Effector memory CD4-positive, alpha-beta T cell (primary cell): ENCODE measurements around the gene PTPRD.

Experiments used
- DNase-seq, 3 donors: peaks; one replicate each; pipeline ENCODE4 v3.0.0-alpha.2; 2020
- H3K27ac ChIP-seq: 2 replicates; pipeline ENCODE4 v1.7.0; 2013; ENCODE audit warnings: mild to moderate bottlenecking, low read length, moderate library complexity; ENCODE audit not compliant: insufficient read depth, poor library complexity, severe bottlenecking
- H3K27me3 ChIP-seq: replicated peaks from 2 replicates; pipeline ENCODE4 v1.7.0; 2013; ENCODE audit warnings: mild to moderate bottlenecking, low read length; ENCODE audit not compliant: insufficient read depth, control insufficient read depth, poor library complexity, severe bottlenecking
- H3K36me3 ChIP-seq: 2 replicates; pipeline ENCODE4 v1.7.0; 2013; ENCODE audit warnings: mild to moderate bottlenecking, low read length, moderate library complexity; ENCODE audit not compliant: control insufficient read depth, insufficient read depth
- H3K4me1 ChIP-seq: 2 replicates; pipeline ENCODE4 v1.7.0; 2013; ENCODE audit warnings: low read length, mild to moderate bottlenecking; ENCODE audit not compliant: control insufficient read depth, insufficient read depth, poor library complexity, severe bottlenecking
- H3K4me3 ChIP-seq: 2 replicates; pipeline ENCODE4 v1.7.0; 2013; ENCODE audit warnings: low read length, low read depth, mild to moderate bottlenecking; ENCODE audit not compliant: insufficient read depth, poor library complexity, severe bottlenecking
- H3K9me3 ChIP-seq: 2 replicates; pipeline ENCODE4 v1.7.0; 2013; ENCODE audit warnings: mild to moderate bottlenecking, low read length, moderate library complexity; ENCODE audit not compliant: control insufficient read depth

The PTPRD gene

DNA sequence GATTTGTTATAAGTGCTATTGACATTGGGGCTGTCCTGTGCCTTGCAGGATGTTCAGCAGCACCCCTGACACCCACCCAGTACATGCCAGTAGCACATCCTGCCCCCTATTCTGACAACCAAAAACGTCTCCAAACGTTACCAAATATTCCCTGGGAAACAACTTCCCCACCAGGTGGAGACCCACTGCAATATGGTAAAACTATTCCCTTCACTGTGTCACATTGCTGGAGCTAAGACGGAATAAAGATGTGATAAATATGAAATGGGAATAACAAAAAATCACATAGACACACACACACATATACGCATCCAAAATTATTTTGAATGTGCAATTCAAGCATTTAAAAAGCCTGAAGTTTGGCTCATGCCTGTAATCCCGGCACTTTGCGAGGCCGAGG is 1939.0 kb downstream of the PTPRD start:
- H3K36me3 ChIP-seq, result no peaks in the 10 kb centered on the region

DNA sequence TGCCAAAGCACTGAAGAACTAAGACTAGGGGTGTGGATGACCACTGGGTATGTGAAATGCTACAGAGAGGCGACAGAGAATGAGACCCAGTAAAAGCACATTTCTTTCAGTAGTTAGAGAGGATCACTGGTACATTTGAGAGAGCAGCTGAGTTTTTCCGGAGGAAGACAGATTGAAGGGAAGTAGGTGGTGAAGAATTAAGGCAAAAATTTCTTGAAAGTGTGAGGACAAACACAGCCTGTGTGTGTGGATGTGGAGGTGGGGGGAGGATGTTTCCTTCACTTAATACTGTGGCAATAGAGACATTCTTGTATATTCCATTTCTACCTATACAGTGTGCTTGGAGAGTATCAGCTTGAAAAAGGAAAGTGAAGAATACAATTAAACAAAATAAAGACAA is 1942.1 kb downstream of the PTPRD start:
- Histone ChIP-seq H3K27ac (no peak overlapping the region), H3K9me3 (no peaks in the 10 kb centered on the region), H3K4me1 (no peaks in the 10 kb centered on the region), H3K27me3 (no peaks in the 10 kb centered on the region), H3K36me3 (no peaks in the 10 kb centered on the region), H3K4me3 (no peak overlapping the region)
- DNase-seq, result no peak

More for the DNA sequence above, 1939.0 kb downstream of the PTPRD start:
- no peak for DNase-seq
- no peaks in the 10 kb centered on the region for H3K9me3 ChIP-seq
- H3K4me1 ChIP-seq, result no peaks in the 10 kb centered on the region
- no peak overlapping the region for H3K4me3 ChIP-seq
- no peaks in the 10 kb centered on the region for H3K27me3 ChIP-seq
- no peak overlapping the region for H3K27ac ChIP-seq

DNA sequence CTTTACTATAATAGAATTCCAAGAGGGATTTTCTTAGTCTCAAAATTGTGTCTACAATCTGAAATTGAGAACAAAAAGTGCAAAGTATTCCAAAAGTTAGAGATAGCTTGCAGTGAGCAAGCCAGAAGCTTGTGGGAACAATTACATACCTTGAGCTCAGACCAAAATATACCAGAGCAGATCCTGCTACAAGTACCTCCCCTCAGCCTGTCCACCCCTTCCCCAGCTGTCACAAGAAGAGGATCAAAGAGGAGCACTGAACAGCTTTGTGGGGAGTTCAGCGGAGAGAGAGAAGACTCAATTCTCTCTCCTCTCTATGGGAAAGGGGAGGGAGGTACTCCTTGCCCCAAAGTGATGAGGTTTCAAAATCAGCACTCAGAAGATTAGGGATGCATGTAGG is 1944.1 kb downstream of the PTPRD start:
- Histone ChIP-seq H3K4me3 (no peak overlapping the region), H3K9me3 (no peaks in the 10 kb centered on the region), H3K36me3 (no peaks in the 10 kb centered on the region), H3K27ac (no peak overlapping the region), H3K27me3 (no peaks in the 10 kb centered on the region), H3K4me1 (no peaks in the 10 kb centered on the region)
- no peak for DNase-seq

DNA sequence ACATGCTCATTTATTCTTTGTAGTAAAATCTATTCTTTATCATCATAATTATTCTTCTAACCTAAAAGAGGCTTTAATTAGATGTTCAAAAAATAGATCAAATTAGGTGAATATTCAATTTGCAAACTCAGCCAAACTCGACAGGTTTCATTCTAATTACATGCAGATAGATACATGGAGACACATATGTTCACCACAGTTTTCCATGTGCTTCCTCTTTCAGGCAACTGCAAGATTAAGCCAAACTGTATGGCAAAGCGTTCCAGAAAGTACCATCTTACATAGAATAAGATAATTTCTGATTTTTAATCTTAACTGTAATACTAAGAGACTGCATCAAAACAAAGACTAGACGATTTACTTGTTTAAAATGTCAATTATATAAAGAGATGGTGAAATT is 1944.6 kb downstream of the PTPRD start:
- no peak overlapping the region for H3K4me3 ChIP-seq
- H3K27me3 ChIP-seq, result no peaks in the 10 kb centered on the region
- no peaks in the 10 kb centered on the region for H3K9me3 ChIP-seq
- H3K27ac ChIP-seq, result no peak overlapping the region
- no peak for DNase-seq
- H3K36me3 ChIP-seq, result no peaks in the 10 kb centered on the region
- H3K4me1 ChIP-seq, result no peaks in the 10 kb centered on the region

DNA sequence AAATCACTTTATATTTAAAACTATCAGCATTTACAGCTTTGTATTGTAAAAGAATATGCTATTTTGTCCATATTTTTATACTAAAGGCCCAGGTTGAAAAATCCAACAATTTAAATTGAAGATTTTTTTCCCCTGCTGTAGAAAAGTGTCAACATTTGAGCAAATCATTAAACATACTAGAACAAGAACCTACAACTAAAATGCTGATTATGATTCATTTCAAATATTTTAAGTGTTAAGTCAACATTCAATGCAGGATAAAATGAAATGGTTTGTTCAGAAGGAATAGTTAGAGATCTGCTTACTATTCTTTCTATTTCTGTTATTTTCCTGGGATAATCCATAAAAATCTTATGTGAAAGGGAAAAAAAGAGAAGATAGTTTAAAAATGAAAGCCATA is 1946.7 kb downstream of the PTPRD start:
- DNase-seq, result no peak
- no peak overlapping the region for H3K27ac ChIP-seq

DNA sequence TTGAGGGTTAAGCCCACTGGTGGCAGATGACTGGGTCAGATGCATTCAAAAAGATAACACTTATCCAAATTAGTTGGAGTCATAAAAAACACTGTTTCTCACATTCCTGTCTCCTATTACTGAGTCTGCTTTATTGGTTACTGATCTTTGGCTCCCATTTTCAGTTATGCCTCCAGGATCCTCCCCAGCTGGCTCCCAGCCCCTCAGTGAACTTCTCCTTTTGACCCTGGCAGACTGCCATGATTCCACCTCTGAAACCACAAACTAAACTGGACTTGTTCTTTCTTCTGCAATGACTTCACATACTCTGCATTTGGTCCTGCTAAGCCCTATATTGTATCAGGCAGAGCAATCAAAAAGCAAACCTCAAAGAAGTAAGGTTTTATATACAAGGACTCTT is 1952.4 kb downstream of the PTPRD start:
- H3K27me3 ChIP-seq, result no peaks in the 10 kb centered on the region
- H3K9me3 ChIP-seq, result no peaks in the 10 kb centered on the region
- H3K36me3 ChIP-seq, result no peaks in the 10 kb centered on the region
- H3K4me3 ChIP-seq, result no peak overlapping the region
- H3K27ac ChIP-seq, result no peak overlapping the region
- no peaks in the 10 kb centered on the region for H3K4me1 ChIP-seq
- no peak for DNase-seq

More for the DNA sequence above, 1946.7 kb downstream of the PTPRD start:
- Histone ChIP-seq H3K27me3 (no peaks in the 10 kb centered on the region), H3K4me1 (no peaks in the 10 kb centered on the region), H3K36me3 (no peaks in the 10 kb centered on the region), H3K9me3 (no peaks in the 10 kb centered on the region), H3K4me3 (no peak overlapping the region)

DNA sequence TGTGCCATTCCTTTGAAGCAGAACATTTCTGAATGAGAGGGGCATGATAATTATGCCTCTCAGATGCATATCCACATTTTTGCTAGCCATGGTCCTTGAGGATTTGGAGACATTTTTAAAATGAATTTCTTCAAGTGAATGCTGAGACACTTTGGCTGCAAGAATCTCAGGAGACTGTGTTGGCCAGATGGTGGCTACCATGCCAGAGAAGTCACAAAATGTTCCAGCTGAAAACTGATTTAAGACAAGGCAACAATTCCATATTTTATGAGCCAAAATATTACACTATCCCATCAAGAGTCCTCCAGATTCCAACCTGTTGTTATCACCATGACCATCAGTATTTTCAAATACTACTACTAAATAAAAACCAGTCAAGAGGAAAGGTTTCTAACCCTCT is 1953.7 kb downstream of the PTPRD start:
- no peaks in the 10 kb centered on the region for H3K36me3 ChIP-seq
- H3K27me3 ChIP-seq, result no peaks in the 10 kb centered on the region
- H3K4me1 ChIP-seq, result no peaks in the 10 kb centered on the region
- no peaks in the 10 kb centered on the region for H3K9me3 ChIP-seq
- DNase-seq, result no peak
- H3K4me3 ChIP-seq, result no peak overlapping the region
- no peak overlapping the region for H3K27ac ChIP-seq

DNA sequence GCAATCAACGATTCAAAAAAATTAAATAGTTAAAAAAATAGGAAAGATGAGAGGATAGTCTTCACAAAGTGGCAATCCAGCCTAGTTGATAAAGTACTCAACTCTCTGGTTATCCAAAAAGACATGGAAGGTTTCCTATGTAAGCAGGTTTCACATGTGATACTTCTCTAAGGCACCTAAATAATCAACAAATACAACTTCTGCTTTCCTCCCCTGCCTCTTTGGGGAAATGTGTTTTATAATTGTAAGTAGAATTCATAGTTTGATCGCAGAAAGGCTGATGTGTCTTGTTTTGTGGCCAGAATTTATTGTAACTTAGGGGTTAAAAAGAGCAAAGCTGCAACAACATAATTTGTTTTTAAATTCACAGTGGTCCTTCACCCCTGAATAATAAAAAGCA is 1957.7 kb downstream of the PTPRD start:
- Histone ChIP-seq H3K4me1 (no peaks in the 10 kb centered on the region), H3K27me3 (no peaks in the 10 kb centered on the region), H3K36me3 (no peaks in the 10 kb centered on the region), H3K9me3 (no peaks in the 10 kb centered on the region), H3K4me3 (no peak overlapping the region), H3K27ac (no peak overlapping the region)
- no peak for DNase-seq

DNA sequence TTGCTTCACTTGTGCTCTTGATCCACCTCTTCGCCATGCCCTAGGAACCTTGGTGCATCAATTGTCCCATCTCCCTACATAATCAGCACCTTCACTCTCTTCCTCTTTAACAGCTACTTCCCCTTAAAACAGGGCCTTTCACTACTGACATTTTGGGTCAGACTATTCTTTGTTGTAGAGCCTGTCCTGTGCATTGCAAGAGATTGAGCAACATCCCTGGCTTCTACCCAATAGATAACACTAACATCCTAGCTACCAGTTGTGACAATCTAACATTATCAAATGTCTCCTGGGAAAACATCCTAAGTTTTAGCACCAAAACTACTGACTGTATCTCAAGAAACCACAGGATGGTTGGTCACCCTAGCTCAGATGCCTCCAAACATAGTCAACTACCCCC is 1958.9 kb downstream of the PTPRD start:
- Histone ChIP-seq H3K36me3 (no peaks in the 10 kb centered on the region), H3K9me3 (no peaks in the 10 kb centered on the region), H3K4me1 (no peaks in the 10 kb centered on the region), H3K27me3 (no peaks in the 10 kb centered on the region), H3K4me3 (no peak overlapping the region), H3K27ac (no peak overlapping the region)
- DNase-seq, result no peak

DNA sequence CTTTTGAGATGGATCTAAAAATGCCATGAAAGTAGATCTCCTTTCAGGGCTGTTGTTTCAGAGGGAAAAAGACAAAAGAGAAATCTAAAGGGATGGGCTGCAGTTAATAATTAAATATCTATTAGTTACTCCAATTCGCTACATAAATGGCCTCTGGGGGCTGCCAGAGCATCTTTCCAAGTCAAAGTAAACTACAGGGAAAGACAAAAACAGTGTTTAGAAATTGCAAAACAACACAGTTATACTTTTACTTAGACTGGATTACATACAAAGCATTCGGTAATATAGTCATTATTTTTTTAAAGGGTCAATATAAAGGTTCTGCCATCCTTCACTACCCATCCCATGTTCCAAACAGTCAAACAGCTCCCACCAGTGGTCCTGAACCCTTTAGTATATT is 1959.7 kb downstream of the PTPRD start:
- Histone ChIP-seq H3K27me3 (no peaks in the 10 kb centered on the region), H3K27ac (no peak overlapping the region), H3K4me1 (no peaks in the 10 kb centered on the region), H3K4me3 (no peak overlapping the region), H3K36me3 (no peaks in the 10 kb centered on the region), H3K9me3 (no peaks in the 10 kb centered on the region)
- DNase-seq, result no peak

DNA sequence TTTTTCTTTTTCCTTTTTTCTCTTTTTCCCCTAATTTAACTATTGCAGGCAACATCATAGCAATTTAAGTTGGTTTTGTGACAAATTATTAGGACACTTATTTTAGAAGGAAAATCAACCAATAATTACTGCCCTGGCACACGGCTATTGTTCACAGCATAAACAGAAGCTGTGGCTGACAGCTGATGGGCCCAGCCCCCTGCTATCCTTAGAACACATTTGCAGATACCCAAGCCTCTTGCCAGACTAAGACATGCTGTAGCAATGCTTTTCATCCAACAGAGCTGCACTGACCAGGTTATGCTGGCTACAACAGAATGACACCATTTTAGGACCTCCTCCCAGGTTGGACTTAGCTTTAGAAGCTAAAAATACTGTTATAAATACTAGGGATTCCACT is 1960.5 kb downstream of the PTPRD start:
- Histone ChIP-seq H3K36me3 (no peaks in the 10 kb centered on the region), H3K4me1 (no peaks in the 10 kb centered on the region), H3K4me3 (no peak overlapping the region), H3K9me3 (no peaks in the 10 kb centered on the region), H3K27me3 (no peaks in the 10 kb centered on the region), H3K27ac (no peak overlapping the region)
- DNase-seq, result no peak
